GM19372 (cell line): Measurements from ENCODE around the gene MYO10.

Source experiments
- ATAC-seq: cut with Tn5 transposase; IDR thresholded peaks from one replicate; pipeline ENCODE4 v1.9.1; 2021; ENCODE audit warnings: mild to moderate bottlenecking, low read depth, moderate library complexity; ENCODE audit not compliant: unreplicated experiment

MYO10 gene

DNA sequence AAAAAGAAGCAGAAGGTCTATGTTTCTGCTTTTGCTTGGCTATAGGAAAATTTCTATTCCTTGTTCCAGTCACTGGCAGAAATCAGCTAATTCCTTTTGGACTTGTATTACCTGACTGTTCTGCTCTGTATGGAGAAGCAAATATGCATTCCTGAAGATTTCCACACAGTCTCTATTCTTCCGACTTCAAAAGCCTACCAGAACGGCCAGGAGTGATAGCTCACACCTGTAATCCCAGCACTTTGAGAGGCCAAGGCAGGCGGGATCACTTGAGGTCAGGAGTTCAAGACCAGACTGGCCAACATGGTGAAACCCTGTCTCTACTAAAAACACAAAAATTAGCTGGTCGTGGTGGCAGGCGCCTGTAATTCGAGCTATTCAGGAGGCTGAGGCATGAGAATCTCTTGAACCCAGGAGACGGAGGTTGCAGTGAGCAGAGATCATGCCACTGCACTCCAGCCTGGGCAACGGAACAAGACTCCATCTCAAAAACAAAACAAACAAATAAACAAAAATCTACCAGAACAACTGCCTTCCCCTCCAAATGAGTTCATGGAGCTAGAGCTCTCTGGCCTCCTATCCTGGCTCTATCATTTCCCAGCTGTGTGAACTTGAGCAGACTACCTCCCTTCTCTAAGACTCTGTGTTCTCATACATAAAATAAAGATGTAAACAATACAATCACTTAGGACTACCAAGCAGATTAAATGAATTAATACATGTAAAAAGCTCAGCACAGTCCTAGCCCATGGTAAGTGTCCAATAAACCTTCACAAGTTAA lies 17.0 kb downstream of the MYO10 start:
- ATAC-seq = no peak

- ATAC-seq = no peak
Measured at GRCh38 chr5:16918156-16918555, 17.9 kb downstream of the MYO10 start.

DNA sequence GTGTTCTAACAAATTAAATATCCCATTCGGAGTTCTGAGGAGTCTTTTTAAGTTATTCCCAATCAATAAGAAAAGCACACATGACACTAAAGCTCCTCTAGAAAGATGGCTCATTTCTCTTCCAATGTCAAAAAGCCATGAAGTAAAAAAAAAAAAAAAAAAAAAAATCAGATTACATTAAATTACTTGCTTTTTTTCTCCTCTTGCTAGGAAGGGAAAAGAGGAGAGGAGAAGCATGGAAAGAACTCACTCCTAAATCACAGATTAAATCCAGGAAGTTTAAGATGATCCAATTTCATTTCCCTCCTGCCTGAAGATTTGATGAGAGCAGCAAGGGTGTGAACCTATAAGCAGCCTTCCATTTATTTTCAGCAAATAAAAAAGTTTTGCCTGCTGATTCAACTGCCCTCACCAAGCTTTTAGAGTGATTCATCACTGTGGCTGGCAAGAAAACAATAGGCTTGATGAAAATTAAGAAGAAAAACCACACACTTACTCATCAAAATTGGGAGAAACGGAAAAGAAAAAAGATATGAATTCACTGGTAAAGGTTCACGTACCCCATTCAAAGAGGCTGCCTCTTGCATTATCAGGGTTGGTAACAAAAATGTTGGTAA lies 19.7 kb downstream of the MYO10 start:
- no peak for ATAC-seq

DNA sequence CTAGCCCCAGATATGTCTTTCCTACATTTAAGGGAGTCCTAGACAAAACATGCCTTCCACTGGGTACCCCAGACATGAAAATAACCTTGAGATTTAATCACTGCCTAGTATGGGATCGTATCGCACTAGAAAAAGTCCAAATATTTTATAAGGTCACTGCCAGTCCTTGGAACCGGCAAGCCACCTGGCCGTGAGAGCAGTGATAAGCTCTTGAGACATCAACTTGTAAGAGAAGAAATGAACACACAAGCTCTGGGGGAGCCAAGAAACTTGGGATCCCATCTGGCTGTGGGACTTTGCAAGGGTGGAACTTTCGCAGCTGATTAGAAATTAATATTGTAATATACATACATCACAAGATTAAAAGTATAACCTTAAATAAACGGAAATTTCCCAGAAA lies 21.5 kb downstream of the MYO10 start:
- no peak for ATAC-seq

DNA sequence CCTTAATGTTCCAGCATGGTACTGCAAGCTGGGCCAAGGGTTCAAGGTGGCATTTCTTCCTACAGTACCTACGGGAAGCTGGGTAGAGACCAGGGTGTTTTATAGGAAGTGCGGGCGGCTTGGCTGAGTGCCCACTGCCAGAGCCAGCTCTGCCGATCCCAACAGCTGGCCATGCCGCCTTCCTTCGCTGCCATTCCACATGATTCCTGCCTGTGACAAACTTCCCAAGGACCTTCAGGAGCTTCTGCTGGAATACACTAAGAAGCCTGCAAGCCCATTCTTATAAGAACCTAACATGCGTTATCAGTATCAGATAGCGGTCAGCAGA lies 22.0 kb downstream of the MYO10 start:
- ATAC-seq = no peak

GRCh38 chr5:16913187-16914107 lies 22.6 kb downstream of the MYO10 start:
- ATAC-seq = no peak

- no peak for ATAC-seq
Measured at GRCh38 chr5:16912080-16912479, 24.0 kb downstream of the MYO10 start.

- ATAC-seq = no peak
Measured at GRCh38 chr5:16909464-16909863, 26.6 kb downstream of the MYO10 start.

DNA sequence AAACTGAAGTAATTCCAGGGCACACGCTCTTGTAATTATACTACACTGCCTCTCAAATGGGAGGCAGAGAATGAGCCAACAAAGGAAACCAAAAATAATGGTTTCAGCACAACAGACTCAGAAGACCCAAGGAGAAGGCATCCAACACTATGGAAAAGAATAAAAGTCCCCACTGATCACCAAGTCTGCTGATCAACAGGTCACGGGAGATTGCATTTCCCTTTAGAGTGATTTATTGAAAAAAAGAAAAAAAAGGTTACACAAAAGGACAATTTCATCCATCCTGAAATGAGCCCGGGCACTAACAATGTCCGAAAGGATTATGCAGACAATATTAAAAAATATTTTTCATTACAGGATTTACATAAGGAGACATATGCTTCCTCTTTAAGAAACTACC lies 28.8 kb downstream of the MYO10 start:
- ATAC-seq = no peak

- ATAC-seq = no peak
Measured at GRCh38 chr5:16906255-16906654, 29.8 kb downstream of the MYO10 start.

DNA sequence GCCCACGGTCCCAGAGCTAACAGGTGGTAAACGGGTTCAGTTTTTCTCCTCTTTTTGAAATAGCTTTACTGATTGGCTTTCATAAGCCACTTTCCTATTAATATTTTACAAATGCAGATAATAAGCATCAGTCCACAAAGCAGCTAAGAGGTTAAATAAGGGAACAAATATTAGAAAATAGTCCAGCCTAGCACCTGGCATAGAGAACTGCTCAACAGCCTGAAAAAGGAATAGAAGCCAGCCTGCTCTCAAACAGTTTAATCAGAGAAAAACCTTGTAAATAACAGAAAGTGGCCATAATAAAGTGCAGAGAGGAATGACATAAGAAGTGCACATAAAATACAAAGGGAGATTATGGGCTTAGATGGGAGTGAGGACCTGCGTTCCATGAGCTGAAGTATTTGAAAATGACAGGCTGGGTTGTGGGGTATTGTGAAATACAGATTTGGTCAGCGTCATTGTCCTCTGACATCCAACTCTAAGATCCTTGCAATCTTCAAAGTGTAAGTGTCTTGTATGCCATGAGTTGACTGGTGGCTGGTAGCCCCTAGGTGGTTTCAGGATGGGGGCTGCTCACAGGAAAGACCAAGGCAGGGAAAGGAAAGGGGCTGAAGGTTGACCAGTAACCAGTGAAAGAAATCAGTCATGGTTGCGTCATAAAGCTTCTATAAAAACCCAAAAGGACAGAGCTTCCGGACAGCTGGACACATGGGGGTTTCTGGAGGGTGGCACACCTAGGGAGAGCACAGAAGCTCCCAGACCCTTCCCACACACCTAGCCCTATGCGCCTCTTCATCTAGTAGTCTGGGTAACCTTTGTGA lies 32.4 kb downstream of the MYO10 start:
- ATAC-seq = no peak

- ATAC-seq = no peak
Measured at GRCh38 chr5:16902846-16903245, 33.2 kb downstream of the MYO10 start.

DNA sequence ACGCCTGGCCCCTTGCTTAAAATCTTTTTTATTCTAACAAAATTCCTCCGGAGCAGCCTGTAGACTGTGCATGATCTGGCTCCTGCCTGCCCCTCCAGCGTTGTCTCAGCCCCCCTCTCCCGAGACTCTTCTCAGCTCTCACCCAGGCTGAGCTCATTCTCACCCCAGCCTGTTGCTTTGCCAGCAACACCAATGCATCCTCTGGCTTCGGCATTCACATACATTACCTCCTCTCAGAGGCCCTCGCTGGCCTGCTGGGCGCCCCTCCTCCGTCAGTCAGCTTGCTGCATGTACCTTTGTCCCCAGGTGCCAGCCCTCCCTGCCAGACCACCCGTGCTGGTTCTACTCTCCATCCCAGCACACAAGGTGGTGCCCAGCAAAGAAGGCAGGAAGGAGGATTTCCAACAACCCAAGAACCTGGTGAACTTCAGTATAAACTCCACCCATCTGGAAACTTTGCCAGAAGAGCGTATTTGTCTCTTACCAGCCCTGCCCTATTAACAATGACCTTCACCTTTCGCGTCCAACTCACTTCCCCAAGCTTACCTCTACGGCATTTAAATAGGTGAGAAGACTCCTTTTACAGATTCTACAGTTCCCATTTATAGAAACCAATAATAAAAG lies 35.0 kb downstream of the MYO10 start:
- ATAC-seq = no peak

DNA sequence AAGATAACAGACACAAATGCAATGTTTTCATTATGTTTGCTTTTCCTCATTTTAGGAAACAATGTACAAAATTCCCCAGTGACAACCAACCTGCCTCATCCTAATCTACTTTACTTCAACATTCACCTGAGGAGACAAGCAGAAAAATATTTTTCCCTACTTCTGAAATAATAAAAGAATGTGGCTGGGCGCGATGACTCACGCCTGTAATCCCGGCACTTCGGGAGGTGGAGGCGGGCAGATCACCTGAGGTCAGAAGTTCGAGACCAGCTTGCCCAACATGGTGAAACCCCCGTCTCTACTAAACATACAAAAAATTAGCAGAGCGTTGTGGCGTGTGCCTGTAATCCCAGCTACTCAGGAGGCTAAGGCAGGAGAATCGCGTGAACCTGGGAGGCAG lies 36.9 kb downstream of the MYO10 start:
- ATAC-seq = no peak

DNA sequence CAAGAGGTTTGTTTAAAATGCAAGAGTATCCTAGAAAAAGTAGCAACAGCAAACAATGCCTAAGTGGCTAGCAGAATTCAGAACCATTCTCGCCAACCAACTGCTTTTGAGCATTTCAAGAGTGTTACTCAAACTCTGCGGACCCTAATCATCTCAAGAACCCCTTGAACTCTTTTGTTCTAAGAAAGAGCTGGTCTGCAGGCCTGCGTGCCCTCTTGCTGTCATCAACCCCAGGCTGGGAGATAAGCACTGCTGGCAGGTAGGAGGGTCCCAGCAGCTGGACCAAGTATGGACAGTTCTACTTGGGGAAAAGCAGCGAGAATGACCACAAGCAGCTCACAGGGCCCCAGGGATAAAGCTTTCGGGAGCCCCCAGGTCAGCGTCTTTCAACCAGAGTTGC lies 38.3 kb downstream of the MYO10 start:
- no peak for ATAC-seq

GRCh38 chr5:16897284-16897704 lies 38.8 kb downstream of the MYO10 start:
- no peak for ATAC-seq

DNA sequence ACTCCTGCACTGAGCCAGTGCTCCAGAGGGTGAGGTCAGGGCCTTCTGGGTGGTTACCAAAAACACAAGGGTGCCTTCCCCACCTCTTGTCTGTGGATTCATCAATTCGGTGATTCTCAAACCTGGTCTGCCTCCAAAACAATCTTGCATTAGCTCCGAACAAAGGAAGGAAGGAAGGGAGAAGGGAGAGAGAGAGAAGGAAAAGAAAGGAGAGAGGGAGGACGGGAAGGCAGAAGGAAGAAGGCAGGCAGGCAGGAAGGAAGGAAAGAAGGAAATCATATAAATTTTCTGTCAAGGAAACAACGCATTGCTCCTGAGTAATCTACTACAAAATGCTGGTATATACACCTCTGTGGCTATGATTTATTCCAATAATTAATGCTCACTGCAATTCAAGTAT lies 39.3 kb downstream of the MYO10 start:
- ATAC-seq = no peak

DNA sequence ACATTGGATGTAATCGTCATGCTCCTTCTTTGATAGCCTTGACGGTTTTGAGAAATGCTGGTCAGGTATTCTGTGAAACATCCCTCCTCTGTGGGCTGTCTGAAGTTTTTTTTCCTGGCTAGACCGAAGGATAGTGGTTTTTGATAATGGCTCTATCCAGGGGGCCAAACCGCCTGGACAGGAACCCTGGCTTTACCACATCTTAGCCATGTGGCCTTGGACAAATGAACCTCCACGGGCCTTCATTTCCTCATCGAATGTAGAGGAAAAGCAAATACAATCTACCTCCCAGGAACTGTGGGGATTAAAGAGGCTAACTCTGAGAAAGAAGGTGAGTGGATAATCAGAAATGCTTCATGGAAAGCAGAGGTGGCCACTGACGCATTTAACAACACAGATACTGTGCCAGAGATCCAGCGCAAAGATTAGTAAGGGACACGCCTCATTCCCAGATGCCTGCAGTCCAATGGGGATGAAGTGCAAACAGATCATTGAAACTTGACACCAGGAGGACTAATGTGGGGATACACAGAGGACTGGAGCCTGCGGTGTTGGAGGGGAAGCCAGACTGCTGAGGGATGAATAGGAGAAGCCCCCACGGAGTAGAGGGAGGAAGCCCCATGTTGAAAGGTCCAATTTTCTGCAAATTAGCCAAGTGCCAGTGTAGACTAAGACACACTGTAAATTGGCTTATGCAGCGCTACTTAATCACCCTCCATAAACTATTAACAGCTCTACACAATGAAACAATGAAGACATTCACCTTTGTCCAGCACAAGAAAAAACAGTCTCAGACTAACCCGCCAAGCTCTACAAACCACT lies 41.6 kb downstream of the MYO10 start:
- no peak for ATAC-seq

DNA sequence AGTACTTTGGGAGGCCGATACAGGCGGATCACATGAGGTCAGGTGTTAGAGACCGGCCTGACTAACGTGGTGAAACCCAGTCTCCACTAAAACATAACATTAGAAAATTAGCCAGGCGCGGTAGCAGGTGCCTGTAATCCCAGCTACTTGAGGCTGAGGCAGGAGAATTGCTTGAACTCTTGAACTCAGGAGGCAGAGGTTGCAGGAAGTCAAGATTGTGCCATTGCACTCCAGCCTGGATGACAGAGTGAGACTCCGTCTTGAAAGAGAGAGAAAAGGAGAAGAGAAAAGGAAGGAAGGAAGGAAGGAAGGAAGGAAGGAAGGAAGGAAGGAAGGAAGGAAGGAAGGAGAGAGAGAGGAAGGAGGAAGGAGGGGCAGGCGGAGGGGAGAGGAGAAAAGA lies 45.1 kb downstream of the MYO10 start:
- no peak for ATAC-seq
